Heart left ventricle (tissue), 16 donors: ENCODE results near the gene NDUFAF2. TPM values are rescaled to one million over a fixed set of nuclear protein-coding genes. Genes with fewer than 3 reads are reported as not detected.
A peak's percentile ranks its signal among the peaks of the same experiment; 100 is the strongest.

Experiments used
- ATAC-seq, 4 donors: fragments of 200-7000 bp; cut with Tn5 transposase; one replicate each; pipeline ENCODE4 v1.9.1; 2020 to 2022; ENCODE audit warnings: moderate library complexity in 4 of 4, mild to moderate bottlenecking in 3 of 4, moderate number of reproducible peaks in 1 of 4
- DNase-seq, 5 donors: peaks; one replicate each; pipeline ENCODE4 v3.0.0-alpha.2; 2020
- H3K27ac ChIP-seq, 12 donors: fragments of 200-600 bp; sonication (generic) in 4 of 12; one replicate each; pipeline versions ENCODE4 v1.5.0 to v1.8.0; 2016 to 2022; ENCODE audit warnings: mild to moderate bottlenecking in 2 of 12
- H3K27me3 ChIP-seq, 9 donors: fragments of 200-600 bp; sonication (generic) in 2 of 9; one replicate each; pipeline versions ENCODE4 v1.5.1 to v1.8.0; 2016 to 2022; ENCODE audit warnings: mild to moderate bottlenecking in 3 of 9
- H3K36me3 ChIP-seq, 9 donors: fragments of 200-600 bp; sonication (generic) in 2 of 9; one replicate each; pipeline versions ENCODE4 v1.5.0 to v1.8.0; 2018 to 2022; ENCODE audit warnings: mild to moderate bottlenecking in 2 of 9
- H3K4me1 ChIP-seq, 12 donors: fragments of 200-600 bp; sonication (generic) in 4 of 12; one replicate each; pipeline versions ENCODE4 v1.5.0 to v1.8.0; 2016 to 2022; ENCODE audit warnings: mild to moderate bottlenecking in 3 of 12
- H3K4me3 ChIP-seq, 12 donors: fragments of 200-600 bp; sonication (generic) in 4 of 12; one replicate each; pipeline versions ENCODE4 v1.5.0 to v1.8.0; 2017 to 2022; ENCODE audit warnings: mild to moderate bottlenecking in 9 of 12, moderate library complexity in 4 of 12
- H3K9me3 ChIP-seq, 12 donors: fragments of 200-600 bp; sonication (generic) in 4 of 12; one replicate each; pipeline versions ENCODE4 v1.5.0 to v1.8.0; 2016 to 2022; ENCODE audit warnings: mild to moderate bottlenecking in 1 of 12
- POLR2A ChIP-seq, 2 donors: fragments of 450-650 bp; IDR thresholded peaks; one replicate each; pipeline ENCODE4 v1.6.1; 2017; ENCODE audit warnings: antibody characterized with exemption in 2 of 2, mild to moderate bottlenecking in 2 of 2, moderate library complexity in 2 of 2
- WGBS, 4 donors: extraction: QIAGEN DNeasy Blood & Tissue Kit in 2 of 4; methylation state at CpG; one replicate each; pipeline versions ENCODE4 v1.1.5 to v1.1.7; 2013 to 2018; 5-methylcytosine and 5-hydroxymethylcytosine counted together
- intact Hi-C, 10 donors: fragments of 100-400 bp; cut with DNase I; formaldehyde crosslinking; loops; one replicate each; pipeline versions ENCODE4 v1.11.1 to v1.14.2; 2022
- long read RNA-seq, 3 donors: library from polyadenylated mRNA; unstranded; transcript quantifications; one replicate each; pipeline ENCODE4 v2.0.0, GENCODE V29; 2020 to 2021
- polyA plus RNA-seq, 2 donors: library from polyadenylated mRNA; stranded (reverse); fragments of 200-250 nt; gene quantifications; one replicate each; pipeline ENCODE4 v1.2.3, GENCODE V29; 2013
- total RNA-seq, 9 donors: library from RNA; depleted of rRNA in 2 of 9; stranded (reverse); fragments of >200 nt in 2 of 9; fragmentation: NEBNext Ultra II Directional in 3 of 9; extraction: Animal tissue kit (Norgen Biotek cat#: 25700) in 3 of 9; gene quantifications; one replicate each; pipeline versions ENCODE4 v1.1.0 to v1.2.4, GENCODE V29; 2016 to 2023
- TF ChIP-seq, protein P1 (sequence below), 12 donors: fragments of 200-600 bp; sonication (generic) in 4 of 12; IDR thresholded peaks; one replicate each; pipeline versions ENCODE4 v1.5.0 to v1.8.0; 2018 to 2022; ENCODE audit warnings: antibody characterized with exemption in 12 of 12, mild to moderate bottlenecking in 5 of 12
- donor health status: ischemic (EF 13 %, LVEDD 7.1; RV severe dilation, severe dysfunction).
- donor health status: healthy with polysubstance abuse.
- donor health status: DM: no; HTN: yes; CAD: no.
- donor health status: DM: no; HTN: no; CAD: no.
- donor health status: ischemic (EF 25% LVEDD 6.9; RV normal size, moderate dysfunction).
- donor health status: ischemic (EF 25% LVEDD 5.7; RV mildly dilated, moderate dysfunction).
- donor health status: healthy.
- donor health status: DM: yes; HTN: yes; CAD: no.
- donor health status: ischemic (EF 35%, LVEDD 5.7; RV mildly dilated, moderate dysfunction).
- donor health status: nonischemic (EF 11% LVEDD 7.7; RV severe dilation, severe dysfunction).
- donor health status: DM: yes; HTN: yes; CAD: no.
- donor health status: PGD.
- donor health status: ischemic (EF 29% LVEDD 5.4; RV normal size, mild dysfunction).
- donor health status: nonischemic (EF 23%, LVEDD 6.1; RV moderate dilation, normal function).

The NDUFAF2 gene, protein sequence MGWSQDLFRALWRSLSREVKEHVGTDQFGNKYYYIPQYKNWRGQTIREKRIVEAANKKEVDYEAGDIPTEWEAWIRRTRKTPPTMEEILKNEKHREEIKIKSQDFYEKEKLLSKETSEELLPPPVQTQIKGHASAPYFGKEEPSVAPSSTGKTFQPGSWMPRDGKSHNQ
- total RNA-seq, result 10 to 100 TPM; 22.9 to 50.1 (median 34.4) TPM
- polyA plus RNA-seq, result 10 to 100 TPM; 83.6 to 87.7 TPM
- long read RNA-seq, donor 1, transcript NDUFAF2-201 (4 exons, 719 nt), result major isoform, 18 of 23 reads
- long read RNA-seq, donor 1, partial matches to known transcripts, result 3 of 23 reads
- long read RNA-seq, donor 1, other reads (novel, unspliced or antisense), result 2 of 23 reads
- long read RNA-seq, donor 2, transcript NDUFAF2-201 (4 exons, 719 nt), result major isoform, 8 of 13 reads
- long read RNA-seq, donor 2, partial matches to known transcripts, result 4 of 13 reads
- long read RNA-seq, donor 2, other reads (novel, unspliced or antisense), result 1 of 13 reads
- long read RNA-seq, donor 3, transcript NDUFAF2-201 (4 exons, 719 nt), result major isoform, 28 of 40 reads
- long read RNA-seq, donor 3, partial matches to known transcripts, result 5 of 40 reads
- long read RNA-seq, donor 3, other reads (novel, unspliced or antisense), result 6 of 40 reads

DNA sequence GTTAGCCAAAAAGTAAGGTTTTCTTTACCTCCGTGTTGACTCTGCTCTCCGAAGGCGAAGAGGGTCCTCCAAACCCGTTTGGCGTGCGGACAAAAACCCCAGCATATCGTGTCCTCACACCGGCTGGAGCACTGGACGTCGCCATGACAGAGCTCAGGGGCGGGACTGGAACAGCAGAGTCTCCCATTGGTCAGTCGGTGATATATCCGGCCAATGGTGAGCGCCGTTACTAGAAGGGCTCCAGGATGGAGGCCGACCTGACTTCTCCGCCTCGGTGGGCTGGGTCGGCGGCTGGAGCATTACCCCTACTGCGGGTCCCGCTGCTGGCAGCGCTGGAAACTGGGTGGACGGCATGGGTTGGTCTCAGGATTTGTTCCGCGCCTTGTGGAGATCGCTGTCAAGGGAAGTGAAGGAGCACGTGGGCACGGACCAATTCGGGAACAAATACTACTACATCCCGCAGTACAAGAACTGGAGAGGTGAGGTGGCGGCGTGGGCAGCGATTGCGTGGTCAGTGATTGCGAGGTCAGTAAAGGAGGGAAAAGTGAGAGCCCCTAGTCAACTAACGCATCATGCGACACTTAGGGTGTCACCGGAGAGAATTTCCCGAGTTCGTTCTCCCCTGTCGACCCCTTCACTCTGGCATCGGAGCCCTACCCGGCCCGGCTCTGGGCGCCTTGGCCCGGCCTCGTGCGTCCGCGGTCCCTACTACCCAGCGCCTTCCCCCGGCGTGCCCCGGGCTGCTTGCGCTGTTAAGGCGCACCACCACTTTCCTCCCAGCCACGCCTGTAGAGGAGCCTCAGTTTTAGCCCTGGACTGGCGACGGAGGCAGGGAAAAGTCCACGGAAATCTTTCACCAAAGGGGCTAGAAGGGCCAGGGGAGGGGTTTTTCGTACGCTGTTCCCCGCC, at the start of gene NDUFAF2, which contains the start of gene ERCC8:
NDUFAF2 (plus strand) TSS at position 302 of the 909 bp plus-strand sequence; CDS start at position 353, 51 bp downstream.
ERCC8 (minus strand) TSS at position 167 of the 909 bp plus-strand sequence; CDS start at position 105, 62 bp downstream.
- intact Hi-C loops, result loop anchor here in 6 of 10 donors (5.0 to 10.0 kb wide), 4 partner anchors 217 to 410 kb away; partner anchors contain the start of genes ZSWIM6 (in 5 of the 6) and SMIM15 (in 1 of the 6)
- TF ChIP-seq, protein P1, sequence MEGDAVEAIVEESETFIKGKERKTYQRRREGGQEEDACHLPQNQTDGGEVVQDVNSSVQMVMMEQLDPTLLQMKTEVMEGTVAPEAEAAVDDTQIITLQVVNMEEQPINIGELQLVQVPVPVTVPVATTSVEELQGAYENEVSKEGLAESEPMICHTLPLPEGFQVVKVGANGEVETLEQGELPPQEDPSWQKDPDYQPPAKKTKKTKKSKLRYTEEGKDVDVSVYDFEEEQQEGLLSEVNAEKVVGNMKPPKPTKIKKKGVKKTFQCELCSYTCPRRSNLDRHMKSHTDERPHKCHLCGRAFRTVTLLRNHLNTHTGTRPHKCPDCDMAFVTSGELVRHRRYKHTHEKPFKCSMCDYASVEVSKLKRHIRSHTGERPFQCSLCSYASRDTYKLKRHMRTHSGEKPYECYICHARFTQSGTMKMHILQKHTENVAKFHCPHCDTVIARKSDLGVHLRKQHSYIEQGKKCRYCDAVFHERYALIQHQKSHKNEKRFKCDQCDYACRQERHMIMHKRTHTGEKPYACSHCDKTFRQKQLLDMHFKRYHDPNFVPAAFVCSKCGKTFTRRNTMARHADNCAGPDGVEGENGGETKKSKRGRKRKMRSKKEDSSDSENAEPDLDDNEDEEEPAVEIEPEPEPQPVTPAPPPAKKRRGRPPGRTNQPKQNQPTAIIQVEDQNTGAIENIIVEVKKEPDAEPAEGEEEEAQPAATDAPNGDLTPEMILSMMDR (IDR thresholded peaks at IDR 0.05), result no peak
- TF ChIP-seq POLR2A (IDR thresholded peaks at IDR 0.05), result peak in 1 of 2 donors; percentile 61
- H3K9me3 ChIP-seq, result no peaks in the 10 kb centered on the region
- peak within 1 kb of the TSS; percentile 11 to 84 (median 76) for H3K27ac ChIP-seq
- H3K4me3 ChIP-seq, result peak within 1 kb of the TSS; percentile 57 to 88 (median 69)
- peaks cover 0 to 5% (median 0%) of the 10 kb centered on the region in 9 donors for H3K36me3 ChIP-seq
- H3K4me1 ChIP-seq, result peaks cover 0 to 28% (median 18%) of the 10 kb centered on the region in 12 donors
- WGBS, 4 donors, result 0 to 3% (median 1%) methylated on average over 44 to 64 of the region's 64 CpGs
- ATAC-seq, result peak; percentile 99 to 100 (median 100)
- peak; percentile 92 to 95 (median 93) for DNase-seq
- H3K27me3 ChIP-seq, result no peaks in the 10 kb centered on the region

DNA sequence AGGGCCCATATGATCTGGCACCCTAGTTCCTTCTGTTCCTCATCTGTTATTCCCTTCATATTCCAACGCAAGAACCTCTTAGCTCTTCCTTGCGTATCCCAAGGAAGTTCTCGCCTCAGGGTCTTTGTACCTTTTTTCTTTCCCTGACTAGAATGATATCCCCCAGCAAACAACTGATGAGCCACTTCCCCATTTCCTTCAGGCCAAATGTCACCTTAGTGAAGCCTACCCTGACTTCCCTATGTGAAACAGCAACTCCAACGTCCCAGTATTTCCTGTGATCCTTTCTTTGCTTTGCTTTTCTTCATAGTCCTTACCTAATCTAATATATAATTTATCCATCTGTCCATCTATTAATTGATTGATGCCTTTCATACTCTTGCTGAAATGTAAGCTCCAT, 48.0 kb upstream of the NDUFAF2 start:
- H3K27ac ChIP-seq, result no peak overlapping the region
- H3K27me3 ChIP-seq, result no peaks in the 10 kb centered on the region
- H3K4me1 ChIP-seq, result no peaks in the 10 kb centered on the region
- WGBS, 4 donors, result 86 to 93% (median 91%) methylated on average over 4 of the region's 4 CpGs
- intact Hi-C loops, result no loop called here
- no peak for TF ChIP-seq POLR2A (IDR thresholded peaks at IDR 0.05)
- TF ChIP-seq, protein P1 (IDR thresholded peaks at IDR 0.05), result no peak
- DNase-seq, result no peak
- no peaks in the 10 kb centered on the region for H3K9me3 ChIP-seq
- H3K36me3 ChIP-seq, result peaks cover 0 to 79% (median 44%) of the 10 kb centered on the region in 9 donors
- no peak for ATAC-seq
- no peak overlapping the region for H3K4me3 ChIP-seq

DNA sequence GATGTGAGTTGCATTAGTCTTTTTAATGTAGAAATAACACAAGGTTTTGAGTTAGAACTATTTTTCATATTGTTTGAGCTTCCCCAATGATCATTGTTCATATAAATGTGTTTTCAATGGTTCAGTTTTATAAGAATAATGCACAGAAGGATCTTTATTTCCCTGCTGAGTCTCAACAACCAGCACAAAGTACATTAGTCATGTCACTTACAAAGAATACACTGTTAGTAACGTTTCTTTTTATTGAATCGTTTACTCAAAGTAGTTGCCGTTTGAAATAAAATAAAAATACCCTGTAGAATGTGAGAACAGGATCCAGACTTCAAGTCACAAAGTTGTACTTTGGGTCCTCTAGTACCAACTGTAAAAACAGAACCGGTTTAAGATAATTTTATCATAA, 41.6 kb upstream of the NDUFAF2 start:
- no peak for ATAC-seq

More for the DNA sequence above, 41.6 kb upstream of the NDUFAF2 start:
- Histone ChIP-seq H3K27me3 (no peaks in the 10 kb centered on the region), H3K4me3 (no peak overlapping the region), H3K4me1 (no peaks in the 10 kb centered on the region), H3K36me3 (peaks cover 0 to 51% (median 3%) of the 10 kb centered on the region in 9 donors), H3K27ac (no peak overlapping the region), H3K9me3 (no peaks in the 10 kb centered on the region)
- no peak for DNase-seq
- TF ChIP-seq, protein P1 (IDR thresholded peaks at IDR 0.05), result no peak
- TF ChIP-seq POLR2A (IDR thresholded peaks at IDR 0.05), result no peak
- intact Hi-C loops, result no loop called here
- 85 to 90% (median 88%) methylated on average over 4 of the region's 4 CpGs for WGBS, 4 donors
